Astrocyte (in vitro differentiated cells and primary cell): ENCODE data around the gene GGA2.

Experiments
- EZH2 ChIP-seq: IDR thresholded peaks from 2 replicates; pipeline ENCODE4 v1.6.1; 2012; ENCODE audit warnings: mild to moderate bottlenecking, low read length, inconsistent platforms; ENCODE audit not compliant: insufficient read depth
- TF ChIP-seq, protein P1 (sequence below): IDR thresholded peaks from 2 replicates; pipeline ENCODE4 v1.5.1; 2011; ENCODE audit warnings: low read depth, mild to moderate bottlenecking, inconsistent platforms, low read length, moderate library complexity; ENCODE audit not compliant: insufficient read depth

DNA sequence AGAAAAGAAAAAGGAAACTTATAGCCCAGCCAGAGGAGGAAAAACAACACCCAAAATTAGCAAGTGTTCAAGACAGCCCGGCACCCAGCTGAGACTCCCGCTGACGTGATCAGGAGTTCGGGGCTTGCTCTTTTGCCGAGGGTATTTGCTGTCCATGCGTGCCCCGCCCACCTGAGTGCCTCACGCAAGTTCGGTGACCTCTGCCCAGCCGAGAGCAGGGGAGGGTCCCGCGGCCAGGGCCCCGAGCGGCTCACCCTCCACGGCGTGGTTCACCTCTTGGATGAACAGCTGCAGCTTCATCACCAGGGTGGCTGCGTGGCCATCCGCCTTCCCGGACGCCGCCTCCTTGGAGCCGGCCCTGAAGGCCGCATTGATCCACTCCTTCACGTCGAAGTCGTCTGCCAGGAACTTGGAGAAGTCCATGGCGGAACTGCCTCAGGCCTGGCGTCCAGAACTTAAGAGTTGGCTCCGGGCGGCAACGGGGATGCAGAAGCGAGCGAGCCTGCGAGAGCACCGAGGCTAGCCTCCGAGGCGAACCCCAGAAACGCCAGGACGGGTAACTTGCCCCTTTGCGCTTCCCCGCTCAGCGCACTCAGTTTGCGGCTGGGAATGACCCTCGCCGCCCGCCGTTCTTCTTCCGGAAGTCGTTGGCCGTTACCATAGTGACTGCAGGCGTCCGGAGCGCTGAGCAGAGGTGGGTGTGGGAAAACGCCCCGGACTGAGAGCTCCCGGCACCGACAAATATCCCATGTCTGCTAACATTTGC, 57.5 kb downstream of the GGA2 start, which contains the start of gene COG7:
- TF ChIP-seq EZH2, result no peak
- TF ChIP-seq, protein P1, sequence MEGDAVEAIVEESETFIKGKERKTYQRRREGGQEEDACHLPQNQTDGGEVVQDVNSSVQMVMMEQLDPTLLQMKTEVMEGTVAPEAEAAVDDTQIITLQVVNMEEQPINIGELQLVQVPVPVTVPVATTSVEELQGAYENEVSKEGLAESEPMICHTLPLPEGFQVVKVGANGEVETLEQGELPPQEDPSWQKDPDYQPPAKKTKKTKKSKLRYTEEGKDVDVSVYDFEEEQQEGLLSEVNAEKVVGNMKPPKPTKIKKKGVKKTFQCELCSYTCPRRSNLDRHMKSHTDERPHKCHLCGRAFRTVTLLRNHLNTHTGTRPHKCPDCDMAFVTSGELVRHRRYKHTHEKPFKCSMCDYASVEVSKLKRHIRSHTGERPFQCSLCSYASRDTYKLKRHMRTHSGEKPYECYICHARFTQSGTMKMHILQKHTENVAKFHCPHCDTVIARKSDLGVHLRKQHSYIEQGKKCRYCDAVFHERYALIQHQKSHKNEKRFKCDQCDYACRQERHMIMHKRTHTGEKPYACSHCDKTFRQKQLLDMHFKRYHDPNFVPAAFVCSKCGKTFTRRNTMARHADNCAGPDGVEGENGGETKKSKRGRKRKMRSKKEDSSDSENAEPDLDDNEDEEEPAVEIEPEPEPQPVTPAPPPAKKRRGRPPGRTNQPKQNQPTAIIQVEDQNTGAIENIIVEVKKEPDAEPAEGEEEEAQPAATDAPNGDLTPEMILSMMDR, result no peak
